Smooth muscle cell (in vitro differentiated cells): ENCODE data around the gene GPHB5. TPM values are rescaled to one million over a fixed set of nuclear protein-coding genes. Genes with fewer than 3 reads are reported as not detected.

Source experiments
- DNase-seq: peaks from one replicate; lab custom pipeline; 2025; ENCODE audit not compliant: unreplicated experiment; lab: John Stamatoyannopoulos, UW
- H2AFZ ChIP-seq: fragments of 200-600 bp; sonication (generic); 2 replicates; pipeline ENCODE4 v1.6.0; 2016; ENCODE audit warnings: antibody characterized with exemption, low read depth, mild to moderate bottlenecking
- H3F3A ChIP-seq: fragments of 200-600 bp; sonication (generic); 2 replicates; pipeline ENCODE4 v1.6.0; 2017; ENCODE audit warnings: antibody characterized with exemption, low read depth
- H3K27ac ChIP-seq: fragments of 200-600 bp; sonication (generic); 2 replicates; pipeline ENCODE4 v1.5.1; 2016; ENCODE audit warnings: low read depth, mild to moderate bottlenecking
- H3K27me3 ChIP-seq: fragments of 200-600 bp; sonication (generic); 2 replicates; pipeline ENCODE4 v1.6.1; 2016; ENCODE audit warnings: low read depth, mild to moderate bottlenecking
- H3K36me3 ChIP-seq: fragments of 200-600 bp; sonication (generic); 2 replicates; pipeline ENCODE4 v1.5.1; 2016; ENCODE audit warnings: low read depth
- H3K4me1 ChIP-seq: fragments of 200-600 bp; sonication (generic); 2 replicates; pipeline ENCODE4 v1.5.1; 2016; ENCODE audit warnings: low read depth
- H3K4me2 ChIP-seq: fragments of 200-600 bp; sonication (generic); 2 replicates; pipeline ENCODE4 v1.6.0; 2016; ENCODE audit warnings: mild to moderate bottlenecking
- H3K4me3 ChIP-seq: fragments of 200-600 bp; sonication (generic); 2 replicates; pipeline ENCODE4 v1.5.1; 2016; ENCODE audit warnings: mild to moderate bottlenecking
- H3K79me2 ChIP-seq: fragments of 200-600 bp; sonication (generic); 2 replicates; pipeline ENCODE4 v1.6.0; 2016; ENCODE audit warnings: low read depth, mild to moderate bottlenecking
- H3K9ac ChIP-seq: fragments of 200-600 bp; sonication (generic); 2 replicates; pipeline ENCODE4 v1.6.0; 2016; ENCODE audit warnings: low read depth
- H3K9me3 ChIP-seq: fragments of 200-600 bp; sonication (generic); replicated peaks from 2 replicates; pipeline ENCODE4 v1.5.1; 2016; ENCODE audit warnings: low read depth
- H4K20me1 ChIP-seq: fragments of 200-600 bp; sonication (generic); 2 replicates; pipeline ENCODE4 v1.6.0; 2016; ENCODE audit warnings: low read depth
- CTCF ChIP-seq: fragments of 200-600 bp; sonication (generic); IDR thresholded peaks from 2 replicates; pipeline ENCODE4 v1.5.1; 2017; ENCODE audit warnings: borderline replicate concordance, mild to moderate bottlenecking, antibody characterized with exemption; ENCODE audit not compliant: insufficient read depth, poor library complexity, severe bottlenecking
- WGBS: methylation state at CpG from one replicate; pipeline ENCODE4 v1.1.7; 2016; ENCODE audit warnings: low lambda C conversion rate; 5-methylcytosine and 5-hydroxymethylcytosine counted together
- polyA plus RNA-seq: library from polyadenylated mRNA; unstranded; fragments of >200 nt; fragmentation: Nextera tagmentation; extraction: Ambion mirVana; gene quantifications from 2 replicates; pipeline ENCODE4 v1.2.1, GENCODE V29; 2016
- total RNA-seq: library from RNA; depleted of rRNA; stranded (reverse); fragments of >200 nt; gene quantifications from 2 replicates; pipeline ENCODE4 v1.2.3, GENCODE V29; 2014

The GPHB5 gene
- total RNA-seq = not detected in 2 replicates
- not detected in 2 replicates for polyA plus RNA-seq

- H2AFZ ChIP-seq = no peak within 1 kb of the TSS
- H3K79me2 ChIP-seq = no peaks in the 10 kb centered on the region
- no peak for TF ChIP-seq CTCF
- no peak for DNase-seq
- H4K20me1 ChIP-seq = no peaks in the 10 kb centered on the region
- H3K9ac ChIP-seq = no peak within 1 kb of the TSS
- no peaks in the 10 kb centered on the region for H3K4me1 ChIP-seq
- no peaks in the 10 kb centered on the region for H3K36me3 ChIP-seq
- H3F3A ChIP-seq = no peaks in the 10 kb centered on the region
- H3K27ac ChIP-seq = no peak within 1 kb of the TSS
- no peak within 1 kb of the TSS for H3K4me3 ChIP-seq
- no peaks in the 10 kb centered on the region for H3K27me3 ChIP-seq
- H3K9me3 ChIP-seq = no peaks in the 10 kb centered on the region
- H3K4me2 ChIP-seq = no peak within 1 kb of the TSS
These were observed at the start of gene GPHB5 for GRCh38 chr14:63318835-63319234. Gene GPHB5 (minus strand): TSS chr14:63318935. CDS start chr14:63317849, 1,086 bp downstream.

GRCh38 chr14:63367742-63368364 lies 49.1 kb upstream of the GPHB5 start:
- no peak overlapping the region for H2AFZ ChIP-seq
- peak; percentile 12 for TF ChIP-seq CTCF

GRCh38 chr14:63362389-63362819 lies 43.7 kb upstream of the GPHB5 start:
- Histone ChIP-seq H3K9me3 (peaks cover 5% of the 10 kb centered on the region), H3K4me1 (no peaks in the 10 kb centered on the region), H3K27ac (no peak overlapping the region), H3K79me2 (no peaks in the 10 kb centered on the region), H3K27me3 (no peaks in the 10 kb centered on the region), H4K20me1 (no peaks in the 10 kb centered on the region), H2AFZ (no peak overlapping the region), H3F3A (no peaks in the 10 kb centered on the region), H3K9ac (no peak overlapping the region), H3K4me3 (no peak overlapping the region), H3K36me3 (no peaks in the 10 kb centered on the region), H3K4me2 (no peak overlapping the region)
- 67% methylated on average over 8 of the region's 8 CpGs for WGBS
- no peak for TF ChIP-seq CTCF
- DNase-seq = no peak

More at GRCh38 chr14:63367742-63368364, 49.1 kb upstream of the GPHB5 start:
- Histone ChIP-seq H3K9me3 (peaks cover 5% of the 10 kb centered on the region), H3K27me3 (no peaks in the 10 kb centered on the region), H4K20me1 (no peaks in the 10 kb centered on the region), H3K4me3 (no peak overlapping the region), H3K79me2 (no peaks in the 10 kb centered on the region), H3K36me3 (no peaks in the 10 kb centered on the region), H3K9ac (no peak overlapping the region), H3K4me1 (no peaks in the 10 kb centered on the region), H3F3A (no peaks in the 10 kb centered on the region), H3K27ac (no peak overlapping the region), H3K4me2 (no peak overlapping the region)
- DNase-seq = no peak

- Histone ChIP-seq H3K79me2 (no peaks in the 10 kb centered on the region), H3K27me3 (no peaks in the 10 kb centered on the region), H3K36me3 (no peaks in the 10 kb centered on the region), H3K9me3 (peaks cover 5% of the 10 kb centered on the region), H4K20me1 (no peaks in the 10 kb centered on the region), H3K4me3 (no peak overlapping the region), H3K9ac (no peak overlapping the region), H2AFZ (no peak overlapping the region), H3K4me2 (no peak overlapping the region), H3K27ac (no peak overlapping the region), H3F3A (no peaks in the 10 kb centered on the region), H3K4me1 (no peaks in the 10 kb centered on the region)
- DNase-seq = no peak
- no peak for TF ChIP-seq CTCF
- WGBS = 87% methylated on average over 4 of the region's 4 CpGs
These were observed 43.1 kb upstream of the GPHB5 start for GRCh38 chr14:63361790-63362189.
